Measurements from ENCODE around the gene NECTIN3.

NECTIN3 gene

DNA sequence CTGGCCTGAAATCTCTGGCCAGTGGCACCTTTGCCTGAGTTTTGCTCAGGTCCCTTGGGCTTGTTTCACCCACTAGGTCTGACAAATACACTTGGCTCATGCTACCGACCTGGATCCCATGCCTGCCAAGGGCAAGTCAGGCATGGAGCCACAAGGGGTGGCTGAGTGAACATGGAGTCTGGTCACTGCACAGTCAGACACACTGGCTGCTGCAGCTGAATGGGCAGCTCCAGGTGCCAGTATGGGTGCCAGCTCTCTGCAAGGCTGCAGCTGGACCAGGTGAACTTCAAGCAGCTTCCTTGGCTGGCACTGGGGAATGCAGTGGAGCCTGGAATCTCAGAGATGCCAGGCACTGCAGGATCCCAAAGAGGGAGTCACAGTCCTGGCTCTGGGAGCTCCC is 170.3 kb downstream of the NECTIN3 start:
- H3K4me2 ChIP-seq (ENCODE audit: low read depth, low read length), result no peak overlapping the region
- no peaks in the 10 kb centered on the region for H3F3A ChIP-seq (ENCODE audit: insufficient read depth, low read length)
- no peak overlapping the region for H3K4me3 ChIP-seq (ENCODE audit: low read length)
- H3K9me3 ChIP-seq (replicated peaks; ENCODE audit: insufficient read depth, low read length), result no peaks in the 10 kb centered on the region
- no peaks in the 10 kb centered on the region for H3K27me3 ChIP-seq (replicated peaks; ENCODE audit: insufficient read depth, low read length)
- H3K9me2 ChIP-seq (replicated peaks; ENCODE audit: insufficient read depth, low read length), result no peaks in the 10 kb centered on the region
- H3K4me1 ChIP-seq (ENCODE audit: low read length), result no peaks in the 10 kb centered on the region
- DNase-seq, result no peak
- H3K27ac ChIP-seq (ENCODE audit: low read length), result no peak overlapping the region
- no peaks in the 10 kb centered on the region for H4K20me1 ChIP-seq (ENCODE audit: insufficient read depth, low read length)
- TF ChIP-seq, protein P1, sequence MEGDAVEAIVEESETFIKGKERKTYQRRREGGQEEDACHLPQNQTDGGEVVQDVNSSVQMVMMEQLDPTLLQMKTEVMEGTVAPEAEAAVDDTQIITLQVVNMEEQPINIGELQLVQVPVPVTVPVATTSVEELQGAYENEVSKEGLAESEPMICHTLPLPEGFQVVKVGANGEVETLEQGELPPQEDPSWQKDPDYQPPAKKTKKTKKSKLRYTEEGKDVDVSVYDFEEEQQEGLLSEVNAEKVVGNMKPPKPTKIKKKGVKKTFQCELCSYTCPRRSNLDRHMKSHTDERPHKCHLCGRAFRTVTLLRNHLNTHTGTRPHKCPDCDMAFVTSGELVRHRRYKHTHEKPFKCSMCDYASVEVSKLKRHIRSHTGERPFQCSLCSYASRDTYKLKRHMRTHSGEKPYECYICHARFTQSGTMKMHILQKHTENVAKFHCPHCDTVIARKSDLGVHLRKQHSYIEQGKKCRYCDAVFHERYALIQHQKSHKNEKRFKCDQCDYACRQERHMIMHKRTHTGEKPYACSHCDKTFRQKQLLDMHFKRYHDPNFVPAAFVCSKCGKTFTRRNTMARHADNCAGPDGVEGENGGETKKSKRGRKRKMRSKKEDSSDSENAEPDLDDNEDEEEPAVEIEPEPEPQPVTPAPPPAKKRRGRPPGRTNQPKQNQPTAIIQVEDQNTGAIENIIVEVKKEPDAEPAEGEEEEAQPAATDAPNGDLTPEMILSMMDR (IDR thresholded peaks at IDR 0.05; ENCODE audit: low read length), result no peak
- no peak for TF ChIP-seq EZH2 (optimal IDR thresholded peaks at IDR 0.05; ENCODE audit: low read depth, low read length)
- TF ChIP-seq EZH2phosphoT487 (IDR thresholded peaks at IDR 0.05; ENCODE audit: low read length), result no peak
- H2AFZ ChIP-seq (ENCODE audit: low read length), result no peak overlapping the region
- H3K36me3 ChIP-seq (replicated peaks; ENCODE audit: insufficient read depth, low read length), result no peaks in the 10 kb centered on the region
- no peak overlapping the region for H3K9ac ChIP-seq (ENCODE audit: low read length)
- H3K79me2 ChIP-seq (ENCODE audit: low read length), result no peaks in the 10 kb centered on the region

Data from MM.1S (cell line).